Fibroblast of lung (primary cell): ENCODE measurements around the gene PPP4R1.

Experiments used
- EZH2 ChIP-seq: IDR thresholded peaks from 2 replicates; pipeline ENCODE4 v1.5.1; 2012; ENCODE audit warnings: low read length, control low read depth, mild to moderate bottlenecking; ENCODE audit errors: missing control alignments
- TF ChIP-seq, protein P1 (sequence below), 2 donors: IDR thresholded peaks in 1 of 2; conservative IDR thresholded peaks in 1 of 2; 1 replicate in 1 of 2; 2 replicates in 1 of 2; pipeline ENCODE4 v1.5.1; 2011 to 2012; ENCODE audit warnings: low read length in 2 of 2, control low read depth in 1 of 2, inconsistent platforms in 1 of 2, low read depth in 1 of 2, mild to moderate bottlenecking in 1 of 2

DNA sequence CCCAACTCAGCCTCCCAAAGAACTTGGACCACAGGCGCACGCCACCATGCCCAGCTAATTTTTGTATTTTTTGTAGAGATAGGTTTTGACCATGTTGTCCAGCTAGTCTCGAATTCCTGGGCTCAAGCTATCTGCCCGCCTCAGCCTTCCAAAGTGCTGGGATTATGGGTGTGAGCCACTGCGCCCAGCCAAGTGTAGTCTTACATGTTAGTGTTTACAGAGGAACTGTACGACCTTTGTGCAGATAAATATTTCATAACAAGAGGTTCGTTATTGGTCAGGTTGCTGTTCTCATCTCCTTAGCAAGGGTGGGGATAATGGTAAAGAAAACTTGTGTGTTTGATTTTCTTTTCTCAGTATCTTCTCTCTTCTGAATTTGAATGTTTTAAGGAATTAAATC lies 92.6 kb downstream of the PPP4R1 start:
- TF ChIP-seq, protein P1, sequence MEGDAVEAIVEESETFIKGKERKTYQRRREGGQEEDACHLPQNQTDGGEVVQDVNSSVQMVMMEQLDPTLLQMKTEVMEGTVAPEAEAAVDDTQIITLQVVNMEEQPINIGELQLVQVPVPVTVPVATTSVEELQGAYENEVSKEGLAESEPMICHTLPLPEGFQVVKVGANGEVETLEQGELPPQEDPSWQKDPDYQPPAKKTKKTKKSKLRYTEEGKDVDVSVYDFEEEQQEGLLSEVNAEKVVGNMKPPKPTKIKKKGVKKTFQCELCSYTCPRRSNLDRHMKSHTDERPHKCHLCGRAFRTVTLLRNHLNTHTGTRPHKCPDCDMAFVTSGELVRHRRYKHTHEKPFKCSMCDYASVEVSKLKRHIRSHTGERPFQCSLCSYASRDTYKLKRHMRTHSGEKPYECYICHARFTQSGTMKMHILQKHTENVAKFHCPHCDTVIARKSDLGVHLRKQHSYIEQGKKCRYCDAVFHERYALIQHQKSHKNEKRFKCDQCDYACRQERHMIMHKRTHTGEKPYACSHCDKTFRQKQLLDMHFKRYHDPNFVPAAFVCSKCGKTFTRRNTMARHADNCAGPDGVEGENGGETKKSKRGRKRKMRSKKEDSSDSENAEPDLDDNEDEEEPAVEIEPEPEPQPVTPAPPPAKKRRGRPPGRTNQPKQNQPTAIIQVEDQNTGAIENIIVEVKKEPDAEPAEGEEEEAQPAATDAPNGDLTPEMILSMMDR (conservative IDR thresholded peaks at IDR 0.05 in 1 of 2, IDR thresholded peaks at IDR 0.05 in 1 of 2; ENCODE audit: low read depth in 1 of 2, low read length in 2 of 2), result no peak
- TF ChIP-seq EZH2, result no peak
